Tibial artery (tissue), 4 donors: ENCODE data around the gene CNTN1.

Experiments
- DNase-seq, 2 donors: peaks; one replicate each; pipeline ENCODE4 v3.0.0-alpha.2; 2019
- H3K27ac ChIP-seq, 2 donors: fragments of 200-600 bp; sonication (generic) in 1 of 2; 1 replicate in 1 of 2; 2 replicates in 1 of 2; pipeline ENCODE4 v1.5.1; 2018 to 2019; ENCODE audit warnings: mild to moderate bottlenecking in 1 of 2
- H3K27me3 ChIP-seq, 2 donors: fragments of 200-600 bp; sonication (generic) in 1 of 2; one replicate each; pipeline versions ENCODE4 v1.5.1 to v1.6.0; 2016 to 2019
- H3K36me3 ChIP-seq, 3 donors: fragments of 200-600 bp; sonication (generic) in 2 of 3; one replicate each; pipeline ENCODE4 v1.5.1; 2016 to 2019; ENCODE audit warnings: mild to moderate bottlenecking in 2 of 3
- H3K4me1 ChIP-seq, 4 donors: fragments of 200-600 bp; sonication (generic) in 2 of 4; 1 replicate in 3 of 4; 2 replicates in 1 of 4; pipeline ENCODE4 v1.5.1; 2016 to 2019
- H3K4me3 ChIP-seq, 2 donors: fragments of 200-600 bp; sonication (generic) in 1 of 2; 1 replicate in 1 of 2; 2 replicates in 1 of 2; pipeline ENCODE4 v1.5.1; 2018 to 2019; ENCODE audit warnings: mild to moderate bottlenecking in 2 of 2
- H3K9me3 ChIP-seq, 3 donors: fragments of 200-600 bp; sonication (generic) in 1 of 3; one replicate each; pipeline ENCODE4 v1.5.1; 2016 to 2019
- CTCF ChIP-seq, 2 experiments: fragments of 200-600 bp in 1 of 2; fragments of 450-650 bp in 1 of 2; IDR thresholded peaks; one replicate each; pipeline ENCODE4 v1.5.1; 2017 to 2019; ENCODE audit warnings: antibody characterized with exemption in 2 of 2, mild to moderate bottlenecking in 1 of 2, moderate library complexity in 1 of 2
- intact Hi-C: fragments of 100-400 bp; cut with DNase I; formaldehyde crosslinking; loops from one replicate; pipeline ENCODE4 v1.15.0; 2023; ENCODE audit warnings: low total_unique reads

The CNTN1 gene

DNA sequence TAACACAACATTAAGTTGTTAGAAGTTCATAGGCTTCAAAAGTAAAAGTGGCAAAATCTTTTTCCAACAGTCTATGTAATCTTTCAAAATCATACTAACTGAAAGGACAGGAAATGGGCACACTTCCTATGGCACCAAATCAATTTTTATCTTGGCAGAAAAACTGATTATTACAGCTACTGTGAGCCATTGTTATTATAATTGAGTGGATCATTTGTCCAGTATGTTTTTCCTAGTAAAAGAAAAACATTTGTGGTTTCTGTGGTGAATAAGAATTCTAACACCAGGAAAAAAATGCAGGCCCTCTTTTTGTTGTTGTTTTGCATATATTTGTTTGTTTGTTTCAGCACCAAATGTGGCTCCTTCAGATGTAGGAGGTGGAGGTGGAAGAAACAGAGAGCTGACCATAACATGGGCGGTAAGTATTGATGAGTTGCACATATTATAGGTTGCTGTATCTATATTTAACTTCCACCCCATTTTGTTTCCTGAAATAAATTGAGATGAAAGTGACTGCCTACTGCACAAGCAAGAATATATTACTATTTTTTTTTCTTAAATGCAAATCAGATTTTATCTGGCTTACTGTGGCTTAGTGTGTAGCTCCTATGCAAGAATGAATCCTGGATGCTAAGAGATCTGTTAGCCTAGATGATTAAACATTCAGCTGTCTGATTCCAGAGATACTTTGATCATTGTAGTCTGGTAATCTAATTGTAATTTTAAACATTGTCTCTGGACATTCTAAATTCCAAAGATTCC, 321.8 kb downstream of the CNTN1 start:
- Histone ChIP-seq H3K4me3 (no peak overlapping the region), H3K36me3 (no peaks in the 10 kb centered on the region), H3K27me3 (no peaks in the 10 kb centered on the region), H3K27ac (no peak overlapping the region), H3K9me3 (no peaks in the 10 kb centered on the region), H3K4me1 (peaks cover 0 to 18% (median 0%) of the 10 kb centered on the region in 4 donors)
- intact Hi-C loops = no loop called here
- TF ChIP-seq CTCF (IDR thresholded peaks at IDR 0.05) = no peak
- DNase-seq = no peak

- no peaks in the 10 kb centered on the region for H3K9me3 ChIP-seq
- H3K27ac ChIP-seq = no peak overlapping the region
- H3K4me1 ChIP-seq = peaks cover 0 to 18% (median 0%) of the 10 kb centered on the region in 4 donors
- no peaks in the 10 kb centered on the region for H3K36me3 ChIP-seq
- DNase-seq = no peak
- H3K4me3 ChIP-seq = no peak overlapping the region
- intact Hi-C loops = no loop called here
- H3K27me3 ChIP-seq = no peaks in the 10 kb centered on the region
- TF ChIP-seq CTCF (IDR thresholded peaks at IDR 0.05) = no peak
Observed at GRCh38 chr12:41014643-41015020, 322.4 kb downstream of the CNTN1 start.

- no peak overlapping the region for H3K27ac ChIP-seq
- no peaks in the 10 kb centered on the region for H3K27me3 ChIP-seq
- H3K4me1 ChIP-seq = peaks cover 0 to 18% (median 0%) of the 10 kb centered on the region in 4 donors
- DNase-seq = no peak
- H3K4me3 ChIP-seq = no peak overlapping the region
- TF ChIP-seq CTCF (IDR thresholded peaks at IDR 0.05) = no peak
- no peaks in the 10 kb centered on the region for H3K36me3 ChIP-seq
- no peaks in the 10 kb centered on the region for H3K9me3 ChIP-seq
- intact Hi-C loops = no loop called here
Observed at GRCh38 chr12:41018010-41018409, 325.8 kb downstream of the CNTN1 start.

- Histone ChIP-seq H3K27me3 (no peaks in the 10 kb centered on the region), H3K27ac (no peak overlapping the region), H3K4me3 (no peak overlapping the region), H3K4me1 (peaks cover 0 to 4% (median 0%) of the 10 kb centered on the region in 4 donors), H3K9me3 (no peaks in the 10 kb centered on the region), H3K36me3 (no peaks in the 10 kb centered on the region)
- TF ChIP-seq CTCF (IDR thresholded peaks at IDR 0.05) = no peak
- DNase-seq = no peak
- intact Hi-C loops = no loop called here
Observed at GRCh38 chr12:41019461-41019860, 327.2 kb downstream of the CNTN1 start.

DNA sequence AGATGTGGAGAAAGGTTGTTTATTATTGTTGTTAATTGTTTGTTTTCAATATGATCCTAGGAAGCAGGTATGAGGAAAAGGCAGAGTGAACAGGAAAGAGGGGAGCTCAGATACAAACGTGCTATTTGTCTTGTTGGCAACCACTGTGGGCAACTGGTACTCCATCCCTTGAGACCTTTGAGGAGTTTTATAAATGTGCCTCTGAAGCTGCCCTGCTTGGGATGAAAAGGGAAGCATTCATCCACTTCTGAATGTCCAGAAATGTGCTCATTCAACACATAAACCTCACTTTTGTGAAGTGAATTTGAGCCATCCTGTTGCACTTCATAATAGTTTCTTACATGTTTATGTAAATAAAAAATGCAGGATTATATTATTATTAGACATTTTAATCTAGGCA, 331.6 kb downstream of the CNTN1 start:
- Histone ChIP-seq H3K27me3 (no peaks in the 10 kb centered on the region), H3K4me3 (no peak overlapping the region), H3K9me3 (no peaks in the 10 kb centered on the region), H3K4me1 (no peaks in the 10 kb centered on the region), H3K36me3 (no peaks in the 10 kb centered on the region), H3K27ac (no peak overlapping the region)
- intact Hi-C loops = no loop called here
- no peak for DNase-seq
- no peak for TF ChIP-seq CTCF (IDR thresholded peaks at IDR 0.05)
